Measurements from ENCODE around the gene OR52K2. TPM values are rescaled to one million over a fixed set of nuclear protein-coding genes. Genes with fewer than 3 reads are reported as not detected.

OR52K2 gene
- total RNA-seq, 6 experiments from 2014 or later, result not detected

GRCh38 chr11:4433856-4434255 is 15.2 kb upstream of the OR52K2 start:
- Mint-ChIP-seq H3K27me3 (ENCODE audit: insufficient read depth) (no peaks in the 10 kb centered on the region; the same call in none of the 2 replicates), H3K27ac (no peak overlapping the region), H3K9me3 (peaks cover 15% of the 10 kb centered on the region), H3K4me3 (no peak overlapping the region), H3K4me1 (ENCODE audit: low read depth) (no peaks in the 10 kb centered on the region), H3K36me3 (ENCODE audit: low read depth) (no peaks in the 10 kb centered on the region)
- TF ChIP-seq CTCF (IDR thresholded peaks at IDR 0.05), result no peak
- no peak for DNase-seq

DNA sequence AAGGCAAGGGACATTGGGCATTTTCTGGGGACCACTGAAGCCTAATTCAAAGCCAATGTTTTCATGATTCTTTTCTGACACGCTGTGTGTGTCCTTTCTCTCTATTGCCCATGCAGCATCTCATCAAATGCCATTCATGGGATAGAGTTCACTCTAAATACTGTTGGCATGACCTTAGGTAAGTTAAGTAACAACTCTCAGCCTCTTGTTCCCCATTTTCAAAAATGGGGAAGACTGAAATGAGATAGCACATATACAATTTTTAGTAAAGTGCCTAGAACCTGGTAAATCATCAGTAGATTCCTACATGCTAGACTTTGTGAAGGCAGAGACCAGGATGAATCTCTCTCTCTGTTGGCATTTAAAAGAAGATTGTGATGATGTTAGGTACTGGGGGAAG is 12.7 kb upstream of the OR52K2 start:
- DNase-seq, result no peak
- Mint-ChIP-seq H3K4me1 (ENCODE audit: low read depth) (no peaks in the 10 kb centered on the region), H3K9me3 (peaks cover 21% of the 10 kb centered on the region), H3K36me3 (ENCODE audit: low read depth) (no peaks in the 10 kb centered on the region), H3K27ac (no peak overlapping the region), H3K4me3 (no peak overlapping the region), H3K27me3 (ENCODE audit: insufficient read depth) (no peaks in the 10 kb centered on the region; the same call in none of the 2 replicates)
- no peak for TF ChIP-seq CTCF (IDR thresholded peaks at IDR 0.05)

DNA sequence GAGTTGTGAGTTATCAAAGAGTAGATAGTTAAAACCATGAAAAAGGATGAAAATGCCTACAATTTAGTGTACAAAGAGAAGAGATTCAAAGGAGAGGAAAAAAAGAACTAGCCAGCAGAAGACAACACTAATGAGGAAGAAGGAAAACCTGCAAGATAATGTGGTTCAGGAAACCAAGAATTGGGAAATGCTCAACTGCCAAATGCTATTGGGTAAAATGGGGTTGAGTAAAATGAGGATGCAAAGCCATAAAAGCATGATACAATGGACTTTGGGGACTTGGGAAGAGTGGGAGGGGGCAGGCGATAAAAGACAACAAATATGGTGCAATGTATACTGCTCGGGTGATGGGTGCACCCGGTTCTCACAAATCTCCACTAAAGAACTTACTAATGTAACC is 7.6 kb upstream of the OR52K2 start:
- Mint-ChIP-seq H3K4me3 (no peak overlapping the region), H3K27ac (no peak overlapping the region), H3K36me3 (ENCODE audit: low read depth) (no peaks in the 10 kb centered on the region), H3K27me3 (ENCODE audit: insufficient read depth) (no peaks in the 10 kb centered on the region), H3K9me3 (peaks cover 10% of the 10 kb centered on the region), H3K4me1 (ENCODE audit: low read depth) (no peaks in the 10 kb centered on the region)
- DNase-seq, result no peak
- TF ChIP-seq CTCF (IDR thresholded peaks at IDR 0.05), result no peak

DNA sequence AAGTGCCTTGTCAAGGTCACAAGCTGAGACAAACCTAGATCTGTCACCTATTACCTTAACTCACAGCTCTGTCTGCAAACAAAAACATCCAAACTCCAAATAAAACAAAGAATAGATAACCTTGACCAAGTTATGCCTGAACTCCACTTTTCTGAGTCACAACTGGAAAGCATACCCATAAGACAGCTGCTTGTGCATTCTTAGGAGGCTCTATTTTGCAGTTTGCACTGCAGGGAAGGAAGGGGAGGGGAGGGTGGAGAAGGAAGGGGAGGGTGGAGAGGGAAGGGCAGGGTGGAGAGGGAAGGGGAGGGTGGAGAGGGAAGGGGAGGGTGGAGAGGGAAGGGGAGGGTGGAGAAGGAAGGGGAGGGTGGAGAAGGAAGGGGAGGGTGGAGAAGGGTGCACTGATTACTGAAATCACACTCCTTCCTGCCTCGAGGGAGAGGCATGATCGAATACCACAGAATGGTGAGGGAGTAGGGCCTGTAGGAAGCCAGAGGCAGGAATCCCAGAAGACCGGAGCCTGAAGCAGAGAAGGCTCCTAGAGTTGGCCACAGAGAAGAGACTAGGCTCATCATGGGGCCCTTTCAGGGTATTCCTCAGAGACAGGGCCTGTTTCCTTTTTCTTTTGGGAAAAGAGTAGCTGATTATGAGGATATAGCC is 5.7 kb upstream of the OR52K2 start:
- no peaks in the 10 kb centered on the region for H3K4me1 Mint-ChIP-seq (ENCODE audit: low read depth)
- H3K27ac Mint-ChIP-seq, result no peak overlapping the region
- H3K27me3 Mint-ChIP-seq (ENCODE audit: insufficient read depth), result no peaks in the 10 kb centered on the region
- no peak overlapping the region for H3K4me3 Mint-ChIP-seq
- no peaks in the 10 kb centered on the region for H3K36me3 Mint-ChIP-seq (ENCODE audit: low read depth)
- no peak for TF ChIP-seq CTCF (IDR thresholded peaks at IDR 0.05)
- H3K9me3 Mint-ChIP-seq, result peaks cover 10% of the 10 kb centered on the region; the same call in 1 of the 2 replicates
- no peak for DNase-seq

DNA sequence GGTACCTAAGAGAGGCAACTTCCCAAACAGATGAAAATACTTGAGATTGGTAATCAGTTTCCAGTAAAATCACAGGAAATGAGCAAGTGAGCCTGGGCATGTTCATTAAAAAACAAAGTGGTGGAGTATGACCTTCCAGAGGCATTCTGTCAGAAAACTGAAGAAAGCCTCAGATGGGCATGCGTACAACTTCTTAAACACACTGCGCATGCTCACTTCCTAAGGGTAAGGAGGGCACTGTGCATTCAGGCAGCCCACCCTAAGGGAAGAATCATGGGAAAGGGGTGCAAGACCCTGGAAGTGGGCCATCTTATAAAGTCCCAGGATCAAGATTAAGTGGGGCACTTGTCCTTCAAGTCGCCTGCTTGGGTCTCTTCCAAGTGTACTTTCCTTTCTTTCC is 4.0 kb downstream of the OR52K2 start:
- peaks cover 5% of the 10 kb centered on the region; the same call in 1 of the 2 replicates for H3K9me3 Mint-ChIP-seq
- H3K36me3 Mint-ChIP-seq (ENCODE audit: low read depth), result no peaks in the 10 kb centered on the region; the same call in 1 of the 2 replicates
- H3K27me3 Mint-ChIP-seq (ENCODE audit: insufficient read depth), result peaks cover 2% of the 10 kb centered on the region; the same call in 1 of the 2 replicates
- H3K4me1 Mint-ChIP-seq (ENCODE audit: low read depth), result no peaks in the 10 kb centered on the region
- no peak overlapping the region for H3K4me3 Mint-ChIP-seq
- no peak for TF ChIP-seq CTCF (IDR thresholded peaks at IDR 0.05)
- no peak for DNase-seq
- H3K27ac Mint-ChIP-seq, result no peak overlapping the region
